ENCODE results near the gene TMEM184B.

- TF ChIP-seq CTCF (IDR thresholded peaks at IDR 0.05): no peak
- no peak for TF ChIP-seq POLR2A (IDR thresholded peaks at IDR 0.05)
Observed at GRCh38 chr22:38170469-38170868, 102.3 kb downstream of the TMEM184B start.
